ENCODE data around the gene DEUP1. TPM values are rescaled to one million over a fixed set of nuclear protein-coding genes. Genes with fewer than 3 reads are reported as not detected.

DEUP1 gene
- total RNA-seq, 2 donors from 2014 or later: 0.99 TPM; not detected in 1

- H3K4me3 ChIP-seq: no peak overlapping the region
- H3K36me3 ChIP-seq (replicated peaks in 1 of 2; ENCODE audit: insufficient read depth in 1 of 2, low read depth in 2 of 2): no peaks in the 10 kb centered on the region
- TF ChIP-seq CTCF (IDR thresholded peaks at IDR 0.05): no peak
- TF ChIP-seq POLR2A (IDR thresholded peaks at IDR 0.05): no peak
- no peak for ATAC-seq
- no peaks in the 10 kb centered on the region for H3K9me3 ChIP-seq
- intact Hi-C loops (cut with DNase I): no loop called here
- WGBS, 2 donors: 86 to 90% methylated on average over 11 of the region's 11 CpGs
- no peak for DNase-seq
- peaks cover 9% of the 10 kb centered on the region for H3K4me1 ChIP-seq
- H3K27ac ChIP-seq: no peak overlapping the region
- H3K27me3 ChIP-seq: no peaks in the 10 kb centered on the region
Observed at GRCh38 chr11:93477684-93478234, 147.2 kb downstream of the DEUP1 start.

GRCh38 chr11:93478841-93479240 lies 148.3 kb downstream of the DEUP1 start:
- no peak for ATAC-seq
- Histone ChIP-seq H3K36me3 (replicated peaks in 1 of 2; ENCODE audit: insufficient read depth in 1 of 2, low read depth in 2 of 2) (no peaks in the 10 kb centered on the region), H3K27ac (no peak overlapping the region), H3K9me3 (no peaks in the 10 kb centered on the region), H3K4me1 (peaks cover 9% of the 10 kb centered on the region), H3K4me3 (no peak overlapping the region), H3K27me3 (no peaks in the 10 kb centered on the region)
- intact Hi-C loops (cut with DNase I): no loop called here
- WGBS, 2 donors: 90 to 96% methylated on average over 18 of the region's 19 CpGs
- TF ChIP-seq POLR2A (IDR thresholded peaks at IDR 0.05) (no peak), CTCF (IDR thresholded peaks at IDR 0.05) (no peak)
- no peak for DNase-seq

- Histone ChIP-seq H3K4me1 (peaks cover 16% of the 10 kb centered on the region), H3K9me3 (no peaks in the 10 kb centered on the region), H3K27ac (no peak overlapping the region), H3K36me3 (replicated peaks in 1 of 2; ENCODE audit: insufficient read depth in 1 of 2, low read depth in 2 of 2) (no peaks in the 10 kb centered on the region), H3K4me3 (no peak overlapping the region), H3K27me3 (no peaks in the 10 kb centered on the region)
- TF ChIP-seq POLR2A (IDR thresholded peaks at IDR 0.05): no peak
- no peak for TF ChIP-seq CTCF (IDR thresholded peaks at IDR 0.05)
- intact Hi-C loops (cut with DNase I): no loop called here
- WGBS, 2 donors: 96 to 97% methylated on average over 5 to 6 of the region's 6 CpGs
- no peak for DNase-seq
- ATAC-seq: no peak
Observed at GRCh38 chr11:93480256-93480655, 149.7 kb downstream of the DEUP1 start.

- no peak overlapping the region for H3K27ac ChIP-seq
- 17 to 23% methylated on average over 1 of the region's 1 CpG for WGBS, 2 donors
- ATAC-seq: no peak
Observed at GRCh38 chr11:93480756-93481155, 150.2 kb downstream of the DEUP1 start.

More at GRCh38 chr11:93480756-93481155, 150.2 kb downstream of the DEUP1 start:
- TF ChIP-seq POLR2A (IDR thresholded peaks at IDR 0.05): no peak
- TF ChIP-seq CTCF (IDR thresholded peaks at IDR 0.05): no peak
- H3K9me3 ChIP-seq: no peaks in the 10 kb centered on the region
- H3K4me3 ChIP-seq: no peak overlapping the region
- H3K36me3 ChIP-seq (replicated peaks in 1 of 2; ENCODE audit: insufficient read depth in 1 of 2, low read depth in 2 of 2): no peaks in the 10 kb centered on the region
- DNase-seq: no peak
- H3K4me1 ChIP-seq: peaks cover 20% of the 10 kb centered on the region
- intact Hi-C loops (cut with DNase I): no loop called here
- no peaks in the 10 kb centered on the region for H3K27me3 ChIP-seq
